ENCODE data around the gene SLC25A6.
A peak's percentile ranks its signal among the peaks of the same experiment; 100 is the strongest.

Gene SLC25A6

GRCh38 chrX:1395646-1396216 lies 3.8 kb upstream of the SLC25A6 start:
- H3K4me1 ChIP-seq (ENCODE audit: insufficient read depth, low read length), result peaks cover 21% of the 10 kb centered on the region
- H3K9ac ChIP-seq (ENCODE audit: low read length), result no peak overlapping the region
- no peak overlapping the region for H3K27ac ChIP-seq (ENCODE audit: low read depth, low read length)
- no peaks in the 10 kb centered on the region for H3K9me3 ChIP-seq (ENCODE audit: low read length)
- no peaks in the 10 kb centered on the region for H3K27me3 ChIP-seq (ENCODE audit: control insufficient read depth in 1 of 2, insufficient read depth in 2 of 2, low read length in 2 of 2)
- H3K36me3 ChIP-seq (ENCODE audit: insufficient read depth, low read length), result peaks cover 2% of the 10 kb centered on the region
- no peak overlapping the region for H3K4me3 ChIP-seq (ENCODE audit: low read depth in 1 of 2, low read length in 2 of 2)

- H3K9me3 ChIP-seq (ENCODE audit: low read length), result no peaks in the 10 kb centered on the region
- peaks cover 10% of the 10 kb centered on the region for H3K36me3 ChIP-seq (ENCODE audit: insufficient read depth, low read length)
- H3K4me1 ChIP-seq (ENCODE audit: insufficient read depth, low read length), result peaks cover 29% of the 10 kb centered on the region
- no peak overlapping the region for H3K9ac ChIP-seq (ENCODE audit: low read length)
- H3K4me3 ChIP-seq (ENCODE audit: low read depth in 1 of 2, low read length in 2 of 2), result no peak overlapping the region
- H3K27ac ChIP-seq (ENCODE audit: low read depth, low read length), result no peak overlapping the region
- H3K27me3 ChIP-seq (ENCODE audit: control insufficient read depth in 1 of 2, insufficient read depth in 2 of 2, low read length in 2 of 2), result no peaks in the 10 kb centered on the region
Measured at GRCh38 chrX:1394731-1395501, 3.0 kb upstream of the SLC25A6 start.

GRCh38 chrX:1393871-1394615 lies 2.1 kb upstream of the SLC25A6 start:
- Histone ChIP-seq H3K36me3 (ENCODE audit: insufficient read depth, low read length) (peaks cover 19% of the 10 kb centered on the region), H3K4me3 (ENCODE audit: low read depth in 1 of 2, low read length in 2 of 2) (peak overlapping the region in 1 of 2 donors; percentile 72), H3K27me3 (ENCODE audit: control insufficient read depth in 1 of 2, insufficient read depth in 2 of 2, low read length in 2 of 2) (no peaks in the 10 kb centered on the region), H3K27ac (ENCODE audit: low read depth, low read length) (no peak overlapping the region), H3K4me1 (ENCODE audit: insufficient read depth, low read length) (peaks cover 38% of the 10 kb centered on the region), H3K9ac (ENCODE audit: low read length) (no peak overlapping the region), H3K9me3 (ENCODE audit: low read length) (no peaks in the 10 kb centered on the region)

- Histone ChIP-seq H3K27ac (ENCODE audit: low read depth, low read length) (peak overlapping the region; percentile 95), H3K9ac (ENCODE audit: low read length) (peak overlapping the region; percentile 8), H3K36me3 (ENCODE audit: insufficient read depth, low read length) (peaks cover 34% of the 10 kb centered on the region), H3K9me3 (ENCODE audit: low read length) (no peaks in the 10 kb centered on the region), H3K4me1 (ENCODE audit: insufficient read depth, low read length) (peaks cover 47% of the 10 kb centered on the region), H3K4me3 (ENCODE audit: low read depth in 1 of 2, low read length in 2 of 2) (peak overlapping the region; percentile 72 to 74), H3K27me3 (ENCODE audit: control insufficient read depth in 1 of 2, insufficient read depth in 2 of 2, low read length in 2 of 2) (no peaks in the 10 kb centered on the region)
Measured at GRCh38 chrX:1392376-1393068, 609 bp upstream of the SLC25A6 start.

- Histone ChIP-seq H3K27me3 (ENCODE audit: control insufficient read depth in 1 of 2, insufficient read depth in 2 of 2, low read length in 2 of 2) (no peaks in the 10 kb centered on the region), H3K9ac (ENCODE audit: low read length) (peak overlapping the region; percentile 79), H3K36me3 (ENCODE audit: insufficient read depth, low read length) (peaks cover 46% of the 10 kb centered on the region), H3K4me1 (ENCODE audit: insufficient read depth, low read length) (peaks cover 47% of the 10 kb centered on the region), H3K9me3 (ENCODE audit: low read length) (no peaks in the 10 kb centered on the region), H3K4me3 (ENCODE audit: low read depth in 1 of 2, low read length in 2 of 2) (peak overlapping the region; percentile 100), H3K27ac (ENCODE audit: low read depth, low read length) (peak overlapping the region; percentile 100)
Measured at GRCh38 chrX:1391370-1391706, 575 bp downstream of the SLC25A6 start.

GRCh38 chrX:1390621-1391369 lies 1.1 kb downstream of the SLC25A6 start:
- peaks cover 51% of the 10 kb centered on the region for H3K36me3 ChIP-seq (ENCODE audit: insufficient read depth, low read length)

GRCh38 chrX:1389993-1390285 lies 2.0 kb downstream of the SLC25A6 start:
- Histone ChIP-seq H3K4me1 (ENCODE audit: insufficient read depth, low read length) (peaks cover 47% of the 10 kb centered on the region), H3K9me3 (ENCODE audit: low read length) (no peaks in the 10 kb centered on the region), H3K36me3 (ENCODE audit: insufficient read depth, low read length) (peaks cover 60% of the 10 kb centered on the region), H3K4me3 (ENCODE audit: low read depth in 1 of 2, low read length in 2 of 2) (no peak overlapping the region), H3K27ac (ENCODE audit: low read depth, low read length) (no peak overlapping the region), H3K9ac (ENCODE audit: low read length) (no peak overlapping the region), H3K27me3 (ENCODE audit: control insufficient read depth in 1 of 2, insufficient read depth in 2 of 2, low read length in 2 of 2) (no peaks in the 10 kb centered on the region)

More at GRCh38 chrX:1390621-1391369, 1.1 kb downstream of the SLC25A6 start:
- peaks cover 47% of the 10 kb centered on the region for H3K4me1 ChIP-seq (ENCODE audit: insufficient read depth, low read length)
- H3K27ac ChIP-seq (ENCODE audit: low read depth, low read length), result peak overlapping the region; percentile 100
- H3K27me3 ChIP-seq (ENCODE audit: control insufficient read depth in 1 of 2, insufficient read depth in 2 of 2, low read length in 2 of 2), result no peaks in the 10 kb centered on the region
- H3K9me3 ChIP-seq (ENCODE audit: low read length), result no peaks in the 10 kb centered on the region
- peak overlapping the region; percentile 100 for H3K4me3 ChIP-seq (ENCODE audit: low read depth in 1 of 2, low read length in 2 of 2)
- H3K9ac ChIP-seq (ENCODE audit: low read length), result peak overlapping the region; percentile 79

- Histone ChIP-seq H3K27ac (ENCODE audit: low read depth, low read length) (no peak overlapping the region), H3K27me3 (ENCODE audit: control insufficient read depth in 1 of 2, insufficient read depth in 2 of 2, low read length in 2 of 2) (no peaks in the 10 kb centered on the region), H3K4me3 (ENCODE audit: low read depth in 1 of 2, low read length in 2 of 2) (no peak overlapping the region), H3K36me3 (ENCODE audit: insufficient read depth, low read length) (peaks cover 64% of the 10 kb centered on the region), H3K4me1 (ENCODE audit: insufficient read depth, low read length) (peaks cover 43% of the 10 kb centered on the region), H3K9me3 (ENCODE audit: low read length) (no peaks in the 10 kb centered on the region), H3K9ac (ENCODE audit: low read length) (no peak overlapping the region)
Measured at GRCh38 chrX:1389181-1389992, 2.5 kb downstream of the SLC25A6 start.

- Histone ChIP-seq H3K36me3 (ENCODE audit: insufficient read depth, low read length) (peaks cover 68% of the 10 kb centered on the region), H3K27ac (ENCODE audit: low read depth, low read length) (no peak overlapping the region), H3K9me3 (ENCODE audit: low read length) (no peaks in the 10 kb centered on the region), H3K27me3 (ENCODE audit: control insufficient read depth in 1 of 2, insufficient read depth in 2 of 2, low read length in 2 of 2) (no peaks in the 10 kb centered on the region), H3K9ac (ENCODE audit: low read length) (no peak overlapping the region), H3K4me1 (ENCODE audit: insufficient read depth, low read length) (peaks cover 37% of the 10 kb centered on the region), H3K4me3 (ENCODE audit: low read depth in 1 of 2, low read length in 2 of 2) (no peak overlapping the region)
Measured at GRCh38 chrX:1388651-1389050, 3.3 kb downstream of the SLC25A6 start.

- no peak overlapping the region for H3K9ac ChIP-seq (ENCODE audit: low read length)
- H3K36me3 ChIP-seq (ENCODE audit: insufficient read depth, low read length), result peaks cover 68% of the 10 kb centered on the region
- H3K27me3 ChIP-seq (ENCODE audit: control insufficient read depth in 1 of 2, insufficient read depth in 2 of 2, low read length in 2 of 2), result no peaks in the 10 kb centered on the region
- H3K9me3 ChIP-seq (ENCODE audit: low read length), result no peaks in the 10 kb centered on the region
- H3K27ac ChIP-seq (ENCODE audit: low read depth, low read length), result no peak overlapping the region
- H3K4me1 ChIP-seq (ENCODE audit: insufficient read depth, low read length), result peaks cover 31% of the 10 kb centered on the region
- H3K4me3 ChIP-seq (ENCODE audit: low read depth in 1 of 2, low read length in 2 of 2), result no peak overlapping the region
Measured at GRCh38 chrX:1387141-1387776, 4.7 kb downstream of the SLC25A6 start.

All from muscle layer of colon (tissue), 2 donors.